Cardiac fibroblast (primary cell): ENCODE results near the gene KIRREL2.
"Not testable (repeated sequence)": the region's sequence is repeated elsewhere in the genome, so short reads cannot be mapped to it uniquely, and the experiment has no call there.

ENCODE experiments used
- DNase-seq, 2 donors: peaks; one replicate each; pipeline versions ENCODE4 v3.0.0 to v3.0.0-alpha.2; 2010; ENCODE audit warnings: low read depth in 2 of 2
- H3K4me3 ChIP-seq, 2 donors: replicated peaks in 1 of 2; 1 replicate in 1 of 2; 2 replicates in 1 of 2; pipeline ENCODE4 v1.5.1; 2011; ENCODE audit warnings: low read depth in 2 of 2, low read length in 2 of 2, mild to moderate bottlenecking in 2 of 2, moderate library complexity in 1 of 2
- CTCF ChIP-seq: IDR thresholded peaks from one replicate; pipeline ENCODE4 v1.5.1; 2011; ENCODE audit warnings: low read depth, mild to moderate bottlenecking, low read length, inconsistent platforms

KIRREL2 gene

GRCh38 chr19:35890113-35890650, 33.5 kb downstream of the KIRREL2 start:
- TF ChIP-seq CTCF: no peak
- no peak for DNase-seq
- H3K4me3 ChIP-seq: no peak overlapping the region

GRCh38 chr19:35891819-35892218, 35.1 kb downstream of the KIRREL2 start:
- not testable (repeated sequence) for DNase-seq

GRCh38 chr19:35894342-35894741, 37.6 kb downstream of the KIRREL2 start:
- no peak for DNase-seq
- no peak for TF ChIP-seq CTCF
- H3K4me3 ChIP-seq: no peak overlapping the region

More at GRCh38 chr19:35891819-35892218, 35.1 kb downstream of the KIRREL2 start:
- H3K4me3 ChIP-seq: not testable (repeated sequence)

GRCh38 chr19:35895911-35896642, 39.4 kb downstream of the KIRREL2 start:
- H3K4me3 ChIP-seq: no peak overlapping the region
- no peak for DNase-seq
- no peak for TF ChIP-seq CTCF

- no peak for DNase-seq
- no peak for TF ChIP-seq CTCF
- H3K4me3 ChIP-seq: no peak overlapping the region
Observed at GRCh38 chr19:35896643-35897040, 39.9 kb downstream of the KIRREL2 start.

GRCh38 chr19:35897706-35898451, 41.2 kb downstream of the KIRREL2 start:
- DNase-seq: no peak
- peak overlapping the region; percentile 75 to 80 for H3K4me3 ChIP-seq
- TF ChIP-seq CTCF: no peak

- no peak for DNase-seq
- H3K4me3 ChIP-seq: peak overlapping the region; percentile 75 to 80
- no peak for TF ChIP-seq CTCF
Observed at GRCh38 chr19:35898499-35898809, 41.7 kb downstream of the KIRREL2 start.
